Ascending aorta (tissue), 2 donors: ENCODE measurements around the gene AIP. TPM values are rescaled to one million over a fixed set of nuclear protein-coding genes. Genes with fewer than 3 reads are reported as not detected.

Experiments used
- DNase-seq, 2 donors: peaks; one replicate each; pipeline ENCODE4 v3.0.0-alpha.2; 2019; ENCODE audit warnings: low spot score in 2 of 2
- H3K27ac ChIP-seq, 2 donors: fragments of 200-600 bp; sonication (generic); one replicate each; pipeline ENCODE4 v1.5.1; 2016 to 2017; ENCODE audit warnings: mild to moderate bottlenecking in 1 of 2
- H3K27me3 ChIP-seq: fragments of 200-600 bp; sonication (generic); one replicate; pipeline ENCODE4 v1.5.1; 2017
- H3K36me3 ChIP-seq, 2 donors: fragments of 200-600 bp; sonication (generic); one replicate each; pipeline ENCODE4 v1.5.1; 2016
- H3K4me1 ChIP-seq, 2 donors: fragments of 200-600 bp; sonication (generic); one replicate each; pipeline ENCODE4 v1.5.1; 2016 to 2017; ENCODE audit warnings: mild to moderate bottlenecking in 1 of 2
- H3K4me3 ChIP-seq, 2 donors: fragments of 200-600 bp; sonication (generic); one replicate each; pipeline ENCODE4 v1.5.1; 2016 to 2017; ENCODE audit warnings: mild to moderate bottlenecking in 1 of 2
- H3K9me3 ChIP-seq, 2 donors: fragments of 200-600 bp; sonication (generic); one replicate each; pipeline ENCODE4 v1.5.1; 2016
- CTCF ChIP-seq, 3 experiments: fragments of 200-600 bp in 2 of 3; fragments of 450-650 bp in 1 of 3; sonication (generic) in 2 of 3; IDR thresholded peaks; one replicate each; pipeline ENCODE4 v1.5.1; 2016 to 2019; ENCODE audit warnings: antibody characterized with exemption in 3 of 3, mild to moderate bottlenecking in 1 of 3, moderate library complexity in 1 of 3
- intact Hi-C: fragments of 100-400 bp; cut with DNase I; formaldehyde crosslinking; loops from one replicate; pipeline ENCODE4 v1.15.1; 2023
- total RNA-seq: library from RNA; depleted of rRNA; stranded (reverse); fragments of >200 nt; gene quantifications from one replicate; pipeline ENCODE4 v1.1.0, GENCODE V29; 2016

The AIP gene
- total RNA-seq, 1 donor from 2014 or later: 116 TPM

GRCh38 chr11:67492801-67493547 lies 10.1 kb downstream of the AIP start:
- H3K36me3 ChIP-seq: peaks cover 67 to 75% of the 10 kb centered on the region in 2 donors

GRCh38 chr11:67493548-67494370 lies 10.9 kb downstream of the AIP start:
- intact Hi-C loops: no loop called here
- TF ChIP-seq CTCF (IDR thresholded peaks at IDR 0.05): no peak
- peaks cover 64 to 78% of the 10 kb centered on the region in 2 donors for H3K36me3 ChIP-seq
- no peak for DNase-seq
- H3K9me3 ChIP-seq: no peaks in the 10 kb centered on the region
- H3K27ac ChIP-seq: no peak overlapping the region
- no peaks in the 10 kb centered on the region for H3K4me1 ChIP-seq
- no peaks in the 10 kb centered on the region for H3K27me3 ChIP-seq
- no peak overlapping the region for H3K4me3 ChIP-seq

More at GRCh38 chr11:67492801-67493547, 10.1 kb downstream of the AIP start:
- no peaks in the 10 kb centered on the region for H3K4me1 ChIP-seq
- H3K27ac ChIP-seq: no peak overlapping the region
- no peaks in the 10 kb centered on the region for H3K27me3 ChIP-seq
- intact Hi-C loops: no loop called here
- DNase-seq: no peak
- H3K4me3 ChIP-seq: no peak overlapping the region
- no peak for TF ChIP-seq CTCF (IDR thresholded peaks at IDR 0.05)
- no peaks in the 10 kb centered on the region for H3K9me3 ChIP-seq

DNA sequence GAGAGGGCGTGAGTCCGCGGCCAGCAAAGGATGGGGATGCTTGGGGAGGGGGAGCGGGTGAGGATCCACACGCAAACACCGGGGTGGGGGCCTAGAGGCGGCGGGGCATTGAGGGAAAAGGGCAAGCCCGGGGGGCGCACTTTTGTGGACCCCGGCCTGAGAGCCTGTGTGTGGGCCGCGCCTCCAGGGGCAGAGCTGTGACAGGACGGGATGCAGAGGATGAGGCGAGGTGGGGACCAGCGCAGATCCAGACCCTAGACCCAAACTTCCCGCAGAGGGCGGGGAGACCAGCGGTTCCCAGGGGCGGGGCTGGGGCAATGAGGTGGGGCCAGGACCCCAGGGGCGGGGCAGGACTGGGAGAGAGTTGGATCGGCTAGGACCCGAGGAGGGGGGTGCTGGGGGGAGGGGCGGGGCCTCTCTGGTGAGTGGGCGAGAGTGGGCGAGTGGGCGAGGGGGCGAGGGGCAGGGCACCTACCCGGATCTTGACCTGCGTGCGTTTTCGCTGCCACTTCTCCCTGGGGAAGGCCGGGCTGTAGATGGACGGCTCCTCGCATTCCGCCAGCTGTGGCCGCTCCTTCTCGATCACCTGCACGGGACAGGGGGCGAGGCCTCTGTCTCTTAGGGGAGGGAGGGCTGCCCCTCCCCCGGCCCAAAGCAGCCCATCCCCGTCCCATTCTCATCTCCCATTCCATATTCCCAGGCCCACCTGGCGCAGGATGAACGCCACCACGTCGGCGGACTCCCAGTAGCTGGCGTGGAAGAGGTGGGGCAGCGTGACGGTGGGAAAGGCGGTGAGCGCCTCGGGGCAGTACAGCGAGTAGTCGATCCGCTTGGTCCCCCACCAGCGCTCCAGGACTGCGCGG lies 11.8 kb downstream of the AIP start:
- DNase-seq: no peak
- no peak overlapping the region for H3K4me3 ChIP-seq
- intact Hi-C loops: no loop called here
- no peak for TF ChIP-seq CTCF (IDR thresholded peaks at IDR 0.05)
- no peaks in the 10 kb centered on the region for H3K27me3 ChIP-seq
- H3K27ac ChIP-seq: no peak overlapping the region
- peaks cover 58 to 70% of the 10 kb centered on the region in 2 donors for H3K36me3 ChIP-seq
- H3K9me3 ChIP-seq: no peaks in the 10 kb centered on the region
- no peaks in the 10 kb centered on the region for H3K4me1 ChIP-seq

GRCh38 chr11:67495234-67496005 lies 12.6 kb downstream of the AIP start:
- intact Hi-C loops: no loop called here
- H3K27ac ChIP-seq: no peak overlapping the region
- no peak overlapping the region for H3K4me3 ChIP-seq
- TF ChIP-seq CTCF (IDR thresholded peaks at IDR 0.05): no peak
- H3K9me3 ChIP-seq: no peaks in the 10 kb centered on the region
- no peak for DNase-seq
- no peaks in the 10 kb centered on the region for H3K4me1 ChIP-seq
- no peaks in the 10 kb centered on the region for H3K27me3 ChIP-seq
- peaks cover 49 to 65% of the 10 kb centered on the region in 2 donors for H3K36me3 ChIP-seq

- no peak for TF ChIP-seq CTCF (IDR thresholded peaks at IDR 0.05)
- DNase-seq: no peak
- H3K4me1 ChIP-seq: no peaks in the 10 kb centered on the region
- no peaks in the 10 kb centered on the region for H3K27me3 ChIP-seq
- H3K27ac ChIP-seq: no peak overlapping the region
- intact Hi-C loops: no loop called here
- peaks cover 42 to 58% of the 10 kb centered on the region in 2 donors for H3K36me3 ChIP-seq
- no peak overlapping the region for H3K4me3 ChIP-seq
- no peaks in the 10 kb centered on the region for H3K9me3 ChIP-seq
Observed at GRCh38 chr11:67496113-67496512, 13.3 kb downstream of the AIP start.
